Body of pancreas (tissue), 4 donors: ENCODE data around the gene MGARP. TPM values are rescaled to one million over a fixed set of nuclear protein-coding genes. Genes with fewer than 3 reads are reported as not detected.

Experiments used
- ATAC-seq: fragments of 150-250 bp; one replicate; pipeline ENCODE4 v1.9.1; 2016
- DNase-seq, 4 donors: peaks; one replicate each; pipeline ENCODE4 v3.0.0-alpha.2; 2019
- H3K27ac ChIP-seq, 4 donors: fragments of 200-600 bp; sonication (generic); 1 replicate in 3 of 4; 2 replicates in 1 of 4; pipeline versions ENCODE4 v1.5.1 to v1.6.1; 2016 to 2019; ENCODE audit warnings: mild to moderate bottlenecking in 1 of 4, mixed read lengths in 1 of 4, moderate library complexity in 1 of 4
- H3K27me3 ChIP-seq, 2 donors: fragments of 200-600 bp; sonication (generic); one replicate each; pipeline ENCODE4 v1.6.0; 2016; ENCODE audit warnings: mild to moderate bottlenecking in 1 of 2
- H3K36me3 ChIP-seq, 2 donors: fragments of 200-600 bp; sonication (generic); replicated peaks in 1 of 2; 2 replicates each; pipeline ENCODE4 v1.5.1; 2016; ENCODE audit warnings: low read depth in 2 of 2; ENCODE audit not compliant: insufficient read depth in 1 of 2
- H3K4me1 ChIP-seq: fragments of 200-600 bp; sonication (generic); one replicate; pipeline ENCODE4 v1.6.0; 2016
- H3K4me3 ChIP-seq, 2 donors: fragments of 200-600 bp; sonication (generic); 1 replicate in 1 of 2; 2 replicates in 1 of 2; pipeline ENCODE4 v1.5.1; 2016 to 2019
- H3K9me3 ChIP-seq, 3 donors: fragments of 200-600 bp; sonication (generic); 1 replicate in 2 of 3; 2 replicates in 1 of 3; pipeline ENCODE4 v1.5.1; 2016
- POLR2A ChIP-seq, 3 donors: fragments of 450-650 bp; IDR thresholded peaks; one replicate each; pipeline ENCODE4 v1.6.1; 2016; ENCODE audit warnings: antibody characterized with exemption in 3 of 3, mild to moderate bottlenecking in 2 of 3
- WGBS, 2 donors: methylation state at CpG; one replicate each; pipeline ENCODE4 v1.1.5; 2017; 5-methylcytosine and 5-hydroxymethylcytosine counted together
- intact Hi-C: fragments of 100-400 bp; cut with DNase I; formaldehyde crosslinking; loops from one replicate; pipeline ENCODE4 v1.15.1; 2023
- total RNA-seq, 2 donors: library from RNA; depleted of rRNA; stranded (reverse); fragments of >200 nt; gene quantifications; one replicate each; pipeline ENCODE4 v1.1.0, GENCODE V29; 2016
- TF ChIP-seq, protein P1 (sequence below), 7 experiments: fragments of 450-650 bp in 4 of 7; fragments of 200-600 bp in 3 of 7; sonication (generic) in 3 of 7; IDR thresholded peaks; one replicate each; pipeline ENCODE4 v1.5.1; 2016 to 2019; ENCODE audit warnings: antibody characterized with exemption in 7 of 7

MGARP gene
- total RNA-seq, 2 donors from 2014 or later = 0.78 TPM; not detected in 1

DNA sequence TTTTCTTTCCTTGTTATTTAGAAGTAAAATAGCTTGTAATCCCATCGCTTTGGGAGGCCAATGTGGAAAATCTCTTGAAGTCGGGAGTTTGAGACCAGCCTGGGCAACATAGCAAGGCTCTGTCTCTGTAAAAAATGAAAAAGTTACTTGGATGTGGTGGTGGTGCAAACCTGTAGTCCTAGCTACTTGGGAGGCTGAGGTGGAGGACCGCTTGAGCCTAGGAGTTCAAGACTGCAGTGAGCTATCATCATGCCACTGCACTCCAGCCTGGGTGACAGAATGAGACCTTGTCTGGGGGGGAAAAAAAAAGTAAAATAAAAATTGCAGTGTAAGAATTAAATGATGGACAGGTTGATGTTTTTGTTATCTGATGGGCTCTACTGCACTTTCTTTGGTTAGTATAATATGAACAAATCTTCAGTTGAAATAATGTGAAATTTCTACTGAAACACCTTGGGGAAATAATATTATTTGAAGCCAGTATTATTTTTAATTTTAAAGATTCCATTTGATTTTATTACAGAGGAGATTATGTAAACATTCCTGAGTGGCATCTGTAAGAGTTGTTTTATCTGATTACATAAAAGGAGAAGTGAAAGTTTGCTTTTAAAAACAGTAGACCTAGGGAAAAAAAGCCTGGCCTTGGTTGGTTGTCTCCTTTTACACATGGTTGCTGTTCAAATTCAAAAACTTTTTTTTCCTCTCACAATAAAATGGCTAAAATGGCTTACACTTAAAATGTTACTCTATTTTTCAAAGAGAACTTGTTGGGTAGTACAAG is 32.7 kb upstream of the MGARP start:
- DNase-seq (no peak), ATAC-seq (no peak)
- TF ChIP-seq, protein P1, sequence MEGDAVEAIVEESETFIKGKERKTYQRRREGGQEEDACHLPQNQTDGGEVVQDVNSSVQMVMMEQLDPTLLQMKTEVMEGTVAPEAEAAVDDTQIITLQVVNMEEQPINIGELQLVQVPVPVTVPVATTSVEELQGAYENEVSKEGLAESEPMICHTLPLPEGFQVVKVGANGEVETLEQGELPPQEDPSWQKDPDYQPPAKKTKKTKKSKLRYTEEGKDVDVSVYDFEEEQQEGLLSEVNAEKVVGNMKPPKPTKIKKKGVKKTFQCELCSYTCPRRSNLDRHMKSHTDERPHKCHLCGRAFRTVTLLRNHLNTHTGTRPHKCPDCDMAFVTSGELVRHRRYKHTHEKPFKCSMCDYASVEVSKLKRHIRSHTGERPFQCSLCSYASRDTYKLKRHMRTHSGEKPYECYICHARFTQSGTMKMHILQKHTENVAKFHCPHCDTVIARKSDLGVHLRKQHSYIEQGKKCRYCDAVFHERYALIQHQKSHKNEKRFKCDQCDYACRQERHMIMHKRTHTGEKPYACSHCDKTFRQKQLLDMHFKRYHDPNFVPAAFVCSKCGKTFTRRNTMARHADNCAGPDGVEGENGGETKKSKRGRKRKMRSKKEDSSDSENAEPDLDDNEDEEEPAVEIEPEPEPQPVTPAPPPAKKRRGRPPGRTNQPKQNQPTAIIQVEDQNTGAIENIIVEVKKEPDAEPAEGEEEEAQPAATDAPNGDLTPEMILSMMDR (IDR thresholded peaks at IDR 0.05) = no peak
- TF ChIP-seq POLR2A (IDR thresholded peaks at IDR 0.05) = no peak
- H3K27ac ChIP-seq = peak overlapping the region in 1 of 4 donors; percentile 2
- H3K36me3 ChIP-seq = no peaks in the 10 kb centered on the region
- no peaks in the 10 kb centered on the region for H3K27me3 ChIP-seq
- intact Hi-C loops = no loop called here
- no peak overlapping the region for H3K4me3 ChIP-seq
- WGBS, 2 donors = 65 to 89% methylated on average over 3 of the region's 3 CpGs
- no peaks in the 10 kb centered on the region for H3K9me3 ChIP-seq
- peaks cover 32% of the 10 kb centered on the region for H3K4me1 ChIP-seq

DNA sequence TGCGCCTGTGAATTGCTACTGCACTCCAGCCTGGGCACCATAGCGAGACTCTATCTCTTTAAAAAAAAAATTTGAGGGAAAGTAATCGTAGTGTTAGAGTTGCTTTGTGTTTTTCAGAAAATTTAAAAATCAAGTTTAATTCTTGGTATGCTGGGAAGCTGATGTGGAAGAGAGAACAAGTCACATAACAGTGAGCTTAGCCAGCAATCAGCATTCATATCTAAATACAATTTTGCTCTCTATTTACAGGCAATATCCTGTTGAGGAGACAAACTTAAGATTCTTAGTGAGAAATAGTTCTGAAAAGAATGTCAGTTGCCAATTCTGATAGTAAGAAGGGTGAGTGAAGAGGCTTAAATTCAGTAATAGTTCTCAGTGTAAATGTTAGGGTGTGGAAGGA is 31.9 kb upstream of the MGARP start:
- WGBS, 2 donors = 66 to 67% methylated on average over 3 of the region's 3 CpGs
- H3K4me1 ChIP-seq = peaks cover 34% of the 10 kb centered on the region

DNA sequence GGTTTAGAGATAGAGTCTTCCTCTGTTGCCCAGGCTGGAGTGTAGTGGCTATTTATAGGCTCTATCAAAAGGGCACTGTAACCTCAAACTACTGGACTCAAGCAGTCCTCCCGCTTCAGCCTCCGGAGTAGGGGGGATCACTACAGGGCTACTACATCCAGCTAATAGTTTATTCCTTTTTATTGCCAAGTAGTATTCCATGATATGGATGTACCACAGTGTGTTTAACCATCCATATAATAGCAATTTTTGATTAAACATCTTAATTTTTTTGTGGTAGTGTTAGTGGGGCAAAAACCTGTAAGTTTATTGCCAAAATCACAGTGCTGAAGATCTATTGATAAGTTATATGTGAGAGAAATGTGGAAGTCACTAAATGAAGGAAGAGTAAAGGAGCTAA is 24.9 kb upstream of the MGARP start:
- intact Hi-C loops = no loop called here
- DNase-seq (no peak), ATAC-seq (no peak)
- 97 to 100% methylated on average over 2 of the region's 2 CpGs for WGBS, 2 donors
- H3K9me3 ChIP-seq = peaks cover 0 to 2% (median 0%) of the 10 kb centered on the region in 3 donors
- H3K4me3 ChIP-seq = no peak overlapping the region
- TF ChIP-seq POLR2A (IDR thresholded peaks at IDR 0.05) = no peak
- TF ChIP-seq, protein P1 (IDR thresholded peaks at IDR 0.05) = no peak
- H3K4me1 ChIP-seq = peaks cover 42% of the 10 kb centered on the region
- H3K27me3 ChIP-seq = no peaks in the 10 kb centered on the region
- no peak overlapping the region for H3K27ac ChIP-seq
- H3K36me3 ChIP-seq = no peaks in the 10 kb centered on the region

More for the DNA sequence above, 31.9 kb upstream of the MGARP start:
- Histone ChIP-seq H3K36me3 (no peaks in the 10 kb centered on the region), H3K27ac (no peak overlapping the region), H3K27me3 (no peaks in the 10 kb centered on the region), H3K9me3 (no peaks in the 10 kb centered on the region), H3K4me3 (no peak overlapping the region)
- TF ChIP-seq, protein P1 (IDR thresholded peaks at IDR 0.05) = no peak
- TF ChIP-seq POLR2A (IDR thresholded peaks at IDR 0.05) = no peak
- intact Hi-C loops = no loop called here
- ATAC-seq (no peak), DNase-seq (no peak)

DNA sequence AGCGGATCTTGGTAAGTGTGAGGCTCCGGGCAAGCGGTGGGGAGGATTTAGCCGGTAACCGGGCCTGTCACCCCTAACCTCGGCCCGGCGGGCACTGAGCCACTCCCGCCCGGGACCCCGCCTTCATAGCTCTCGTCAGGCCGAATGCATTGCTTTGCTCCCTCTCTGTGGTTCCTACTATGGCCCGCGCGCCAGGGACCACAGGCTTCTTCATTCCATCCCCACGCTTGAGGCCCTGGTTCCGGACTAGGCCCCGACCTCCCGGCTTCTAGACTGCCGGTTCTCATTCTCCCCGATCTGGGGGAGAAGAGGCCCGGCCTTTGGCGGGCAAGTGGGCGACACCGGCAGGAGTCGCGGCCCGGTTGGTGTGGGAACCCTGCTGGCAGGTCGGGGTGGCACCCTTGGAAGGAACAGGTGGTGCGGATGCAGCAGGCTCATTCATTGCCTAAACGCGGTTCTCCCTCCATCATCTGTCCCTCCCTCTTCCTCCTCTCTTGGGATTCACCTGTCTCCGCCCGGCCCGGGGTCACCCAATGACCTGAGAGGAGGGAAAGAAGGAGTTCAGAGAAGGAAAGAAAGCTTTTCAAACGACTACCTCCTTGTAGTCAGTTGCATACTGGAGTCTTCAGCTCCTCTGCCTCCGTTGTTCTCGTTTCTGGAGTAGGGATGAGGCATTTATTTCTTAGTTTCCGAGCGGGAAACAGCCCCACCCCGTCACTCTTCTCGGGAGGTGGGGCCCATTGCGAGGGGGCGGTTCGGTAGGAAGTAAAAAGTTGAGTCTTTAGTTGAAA is 22.0 kb upstream of the MGARP start, which contains the start of gene NDUFC1:
Gene NDUFC1, minus strand, starts transcription at position 657 of the 791 bp plus-strand sequence. CDS start 6,679 bp downstream, outside the sequence.
- Histone ChIP-seq H3K9me3 (peaks cover 0 to 2% (median 0%) of the 10 kb centered on the region in 3 donors), H3K27me3 (no peaks in the 10 kb centered on the region), H3K36me3 (no peaks in the 10 kb centered on the region), H3K27ac (peak within 1 kb of the TSS; percentile 86 to 92 (median 90)), H3K4me1 (peaks cover 43% of the 10 kb centered on the region), H3K4me3 (peak within 1 kb of the TSS; percentile 88 to 94)
- TF ChIP-seq, protein P1 (IDR thresholded peaks at IDR 0.05) = peak in 5 of 7 experiments; percentile 9 to 38 (median 29)
- peak in 2 of 3 donors; percentile 51 to 59 for TF ChIP-seq POLR2A (IDR thresholded peaks at IDR 0.05)
- 0 to 1% methylated on average over 33 to 43 of the region's 46 CpGs for WGBS, 2 donors
- peak; percentile 27 for ATAC-seq
- DNase-seq = peak; percentile 39 to 55 (median 50)
- intact Hi-C loops = no loop called here
